Sigmoid colon (tissue), 7 donors: Measurements from ENCODE around the gene LRRC17. TPM values are rescaled to one million over a fixed set of nuclear protein-coding genes. Genes with fewer than 3 reads are reported as not detected.
"Not testable (repeated sequence)": the region's sequence is repeated elsewhere in the genome, so short reads cannot be mapped to it uniquely, and the experiment has no call there.

Experiments used
- DNase-seq: peaks from one replicate; pipeline ENCODE4 v3.0.0-alpha.2; 2019
- H3K27ac ChIP-seq, 4 donors: fragments of 200-600 bp; sonication (generic); one replicate each; pipeline ENCODE4 v1.5.1; 2016 to 2019; ENCODE audit warnings: mild to moderate bottlenecking in 1 of 4
- H3K27me3 ChIP-seq, 3 donors: fragments of 200-600 bp; sonication (generic); one replicate each; pipeline ENCODE4 v1.5.1; 2019; ENCODE audit warnings: mild to moderate bottlenecking in 1 of 3
- H3K36me3 ChIP-seq, 4 donors: fragments of 200-600 bp; sonication (generic); one replicate each; pipeline ENCODE4 v1.5.1; 2016 to 2019
- H3K4me1 ChIP-seq, 4 donors: fragments of 200-600 bp; sonication (generic); one replicate each; pipeline ENCODE4 v1.5.1; 2017 to 2019
- H3K4me3 ChIP-seq, 4 donors: fragments of 200-600 bp; sonication (generic); one replicate each; pipeline ENCODE4 v1.5.1; 2017 to 2019; ENCODE audit warnings: mild to moderate bottlenecking in 2 of 4, moderate library complexity in 1 of 4
- H3K9me3 ChIP-seq, 4 donors: fragments of 200-600 bp in 3 of 4; sonication (generic) in 3 of 4; one replicate each; pipeline versions ENCODE4 v1.5.1 to v1.6.1; 2013 to 2019
- EP300 ChIP-seq, 4 donors: sonication (generic); formaldehyde crosslinking; IDR thresholded peaks; one replicate each; pipeline ENCODE4 v1.6.1; 2017; ENCODE audit warnings: antibody characterized with exemption in 4 of 4
- POLR2A ChIP-seq, 2 donors: fragments of 450-650 bp; IDR thresholded peaks; one replicate each; pipeline ENCODE4 v1.6.1; 2016; ENCODE audit warnings: antibody characterized with exemption in 2 of 2, mild to moderate bottlenecking in 2 of 2, moderate library complexity in 2 of 2
- POLR2AphosphoS5 ChIP-seq, 4 donors: sonication (generic); formaldehyde crosslinking; IDR thresholded peaks; one replicate each; pipeline ENCODE4 v1.6.1; 2017; ENCODE audit warnings: antibody characterized with exemption in 4 of 4
- WGBS, 2 donors: extraction: QIAGEN DNeasy Blood & Tissue Kit; methylation state at CpG; one replicate each; pipeline ENCODE4 v1.1.7; 2013; 5-methylcytosine and 5-hydroxymethylcytosine counted together
- intact Hi-C: fragments of 100-400 bp; cut with DNase I; formaldehyde crosslinking; loops from one replicate; pipeline ENCODE4 v1.15.1; 2023
- polyA plus RNA-seq, 3 donors: library from polyadenylated mRNA; stranded (reverse); fragments of 200-250 nt; gene quantifications; one replicate each; pipeline ENCODE4 v1.2.3, GENCODE V29; 2013
- total RNA-seq, 4 donors: library from RNA; depleted of rRNA; stranded (reverse); fragments of >200 nt; gene quantifications; one replicate each; pipeline ENCODE4 v1.1.0, GENCODE V29; 2016
- TF ChIP-seq, protein P1 (sequence below), 4 experiments: fragments of 450-650 bp in 3 of 4; fragments of 200-600 bp in 1 of 4; IDR thresholded peaks; one replicate each; pipeline ENCODE4 v1.5.1; 2016 to 2019; ENCODE audit warnings: antibody characterized with exemption in 4 of 4, mild to moderate bottlenecking in 3 of 4, moderate library complexity in 2 of 4
- donor health status: healthy with polysubstance abuse.
- donor health status: Bipolar disorder and iron deficiency.
- donor health status: healthy.

LRRC17 gene
- total and polyA plus RNA-seq, 7 donors: 0.41 to 5.5 (median 1.1) TPM; not detected in 1

DNA sequence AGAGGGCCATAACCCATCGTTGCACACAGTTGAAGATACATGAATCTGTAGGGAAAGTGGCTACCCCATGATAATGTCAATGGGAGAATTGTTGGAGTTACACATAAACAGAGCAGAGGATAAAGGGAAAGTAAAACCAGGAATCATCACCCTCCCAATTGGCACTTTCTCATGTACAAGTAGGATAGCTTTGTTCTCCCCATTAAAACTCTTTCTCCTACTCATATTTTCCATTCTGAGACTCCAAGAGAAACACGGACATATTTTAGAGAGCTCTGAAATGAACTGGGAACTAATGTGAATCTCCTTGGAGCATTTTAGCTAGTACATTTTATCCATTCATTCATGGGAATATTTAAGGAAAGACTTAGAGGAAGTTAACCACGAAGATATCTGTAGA is 17.2 kb upstream of the LRRC17 start:
- intact Hi-C loops: no loop called here
- TF ChIP-seq POLR2A (IDR thresholded peaks at IDR 0.05): no peak
- peak in 1 of 4 donors; percentile 27 for TF ChIP-seq POLR2AphosphoS5 (IDR thresholded peaks at IDR 0.05)

DNA sequence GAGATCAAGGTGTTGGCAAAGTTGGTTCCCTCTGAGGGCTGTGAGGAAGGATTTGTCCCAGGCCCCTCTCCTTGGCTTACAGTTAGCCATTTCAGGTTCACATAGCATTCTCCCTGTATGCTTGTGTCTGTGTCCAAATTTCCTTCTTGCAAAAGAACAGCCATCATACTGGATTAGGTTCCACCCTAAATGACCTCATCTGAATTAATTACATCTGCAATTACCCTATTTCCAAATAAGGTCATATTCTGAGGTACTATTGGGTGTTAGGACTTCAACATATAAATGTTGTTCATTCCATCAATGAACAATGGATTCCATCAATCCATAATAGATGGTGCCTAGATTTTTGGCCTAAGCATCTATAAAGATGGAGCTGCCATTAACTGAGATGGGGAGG is 16.2 kb upstream of the LRRC17 start:
- Histone ChIP-seq H3K27ac (peak overlapping the region in 1 of 4 donors; percentile 49), H3K4me3 (no peak overlapping the region), H3K27me3 (no peaks in the 10 kb centered on the region), H3K9me3 (no peaks in the 10 kb centered on the region), H3K36me3 (no peaks in the 10 kb centered on the region), H3K4me1 (peaks cover 0 to 49% (median 30%) of the 10 kb centered on the region in 4 donors)
- intact Hi-C loops: no loop called here
- no peak for DNase-seq
- TF ChIP-seq POLR2A (IDR thresholded peaks at IDR 0.05) (no peak), POLR2AphosphoS5 (IDR thresholded peaks at IDR 0.05) (no peak), EP300 (IDR thresholded peaks at IDR 0.05) (no peak)
- TF ChIP-seq, protein P1, sequence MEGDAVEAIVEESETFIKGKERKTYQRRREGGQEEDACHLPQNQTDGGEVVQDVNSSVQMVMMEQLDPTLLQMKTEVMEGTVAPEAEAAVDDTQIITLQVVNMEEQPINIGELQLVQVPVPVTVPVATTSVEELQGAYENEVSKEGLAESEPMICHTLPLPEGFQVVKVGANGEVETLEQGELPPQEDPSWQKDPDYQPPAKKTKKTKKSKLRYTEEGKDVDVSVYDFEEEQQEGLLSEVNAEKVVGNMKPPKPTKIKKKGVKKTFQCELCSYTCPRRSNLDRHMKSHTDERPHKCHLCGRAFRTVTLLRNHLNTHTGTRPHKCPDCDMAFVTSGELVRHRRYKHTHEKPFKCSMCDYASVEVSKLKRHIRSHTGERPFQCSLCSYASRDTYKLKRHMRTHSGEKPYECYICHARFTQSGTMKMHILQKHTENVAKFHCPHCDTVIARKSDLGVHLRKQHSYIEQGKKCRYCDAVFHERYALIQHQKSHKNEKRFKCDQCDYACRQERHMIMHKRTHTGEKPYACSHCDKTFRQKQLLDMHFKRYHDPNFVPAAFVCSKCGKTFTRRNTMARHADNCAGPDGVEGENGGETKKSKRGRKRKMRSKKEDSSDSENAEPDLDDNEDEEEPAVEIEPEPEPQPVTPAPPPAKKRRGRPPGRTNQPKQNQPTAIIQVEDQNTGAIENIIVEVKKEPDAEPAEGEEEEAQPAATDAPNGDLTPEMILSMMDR (IDR thresholded peaks at IDR 0.05): no peak

More for the DNA sequence above, 17.2 kb upstream of the LRRC17 start:
- H3K27me3 ChIP-seq: no peaks in the 10 kb centered on the region
- 68 to 82% methylated on average over 3 of the region's 3 CpGs for WGBS, 2 donors
- H3K36me3 ChIP-seq: no peaks in the 10 kb centered on the region
- no peaks in the 10 kb centered on the region for H3K9me3 ChIP-seq
- H3K4me3 ChIP-seq: no peak overlapping the region
- no peak for DNase-seq
- peak overlapping the region in 2 of 4 donors; percentile 42 to 49 for H3K27ac ChIP-seq
- peaks cover 0 to 59% (median 39%) of the 10 kb centered on the region in 4 donors for H3K4me1 ChIP-seq

DNA sequence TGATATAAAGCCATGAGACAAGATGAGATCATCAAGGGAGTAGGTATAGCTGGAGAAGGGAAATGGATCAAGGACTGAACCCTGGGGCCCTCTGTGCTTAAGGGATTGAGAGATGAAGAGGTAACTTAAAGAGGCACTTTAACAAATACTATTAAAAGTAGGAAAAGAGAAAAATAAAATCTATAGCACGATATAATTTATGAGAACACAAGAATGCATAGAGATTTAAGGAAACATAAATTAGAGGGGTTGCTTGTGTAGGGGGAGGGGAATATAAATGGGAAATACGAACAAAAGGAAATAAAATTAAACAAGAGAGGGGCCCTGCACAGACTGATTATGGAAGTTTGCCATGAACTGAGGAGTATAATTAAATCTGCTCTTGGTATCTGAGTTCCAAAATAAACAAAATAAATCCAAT is 15.6 kb upstream of the LRRC17 start:
- intact Hi-C loops: no loop called here
- no peak for DNase-seq
- 53 to 57% methylated on average over 2 of the region's 2 CpGs for WGBS, 2 donors

DNA sequence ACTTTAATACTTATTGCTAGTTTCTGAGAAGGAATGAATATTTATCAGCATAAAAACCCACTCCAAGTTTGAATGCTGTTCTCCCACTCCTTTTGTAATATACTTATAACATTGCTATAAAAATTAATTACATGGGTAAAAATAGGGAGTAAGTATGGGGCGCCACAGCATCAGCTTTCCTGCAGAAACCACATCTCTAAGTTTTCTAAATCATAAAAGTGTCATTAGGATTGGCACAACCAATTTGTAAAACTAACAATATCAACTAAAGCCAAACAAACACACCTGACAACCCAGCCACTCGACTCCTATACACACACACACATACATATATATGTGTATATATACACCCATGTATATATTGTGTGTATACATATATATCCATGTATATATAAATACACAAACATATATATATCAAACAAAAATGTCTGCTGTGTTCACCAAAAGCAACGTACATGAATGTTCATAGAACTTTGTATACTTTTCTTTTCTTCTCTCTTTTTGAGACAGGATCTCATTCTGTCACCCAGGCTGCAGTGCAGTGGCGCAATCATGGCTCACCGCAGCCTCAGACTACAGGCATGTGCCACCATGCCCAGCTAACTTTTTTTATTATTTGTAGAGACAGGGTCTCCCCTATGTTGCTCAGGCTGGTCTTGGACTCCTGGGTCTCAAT is 14.8 kb upstream of the LRRC17 start:
- TF ChIP-seq EP300 (IDR thresholded peaks at IDR 0.05) (no peak), POLR2A (IDR thresholded peaks at IDR 0.05) (no peak), POLR2AphosphoS5 (IDR thresholded peaks at IDR 0.05) (no peak)
- TF ChIP-seq, protein P1 (IDR thresholded peaks at IDR 0.05): no peak
- DNase-seq: no peak
- Histone ChIP-seq H3K27ac (no peak overlapping the region), H3K4me3 (no peak overlapping the region), H3K4me1 (peaks cover 0 to 36% (median 25%) of the 10 kb centered on the region in 4 donors), H3K27me3 (no peaks in the 10 kb centered on the region), H3K36me3 (no peaks in the 10 kb centered on the region), H3K9me3 (no peaks in the 10 kb centered on the region)
- WGBS, 2 donors: 87% methylated on average over 5 of the region's 5 CpGs
- intact Hi-C loops: no loop called here

More for the DNA sequence above, 15.6 kb upstream of the LRRC17 start:
- Histone ChIP-seq H3K27me3 (no peaks in the 10 kb centered on the region), H3K9me3 (no peaks in the 10 kb centered on the region), H3K4me3 (no peak overlapping the region), H3K36me3 (no peaks in the 10 kb centered on the region), H3K27ac (no peak overlapping the region), H3K4me1 (peaks cover 0 to 43% (median 25%) of the 10 kb centered on the region in 4 donors)
- TF ChIP-seq, protein P1 (IDR thresholded peaks at IDR 0.05): no peak
- TF ChIP-seq POLR2A (IDR thresholded peaks at IDR 0.05): no peak
- TF ChIP-seq EP300 (IDR thresholded peaks at IDR 0.05): no peak
- TF ChIP-seq POLR2AphosphoS5 (IDR thresholded peaks at IDR 0.05): no peak

DNA sequence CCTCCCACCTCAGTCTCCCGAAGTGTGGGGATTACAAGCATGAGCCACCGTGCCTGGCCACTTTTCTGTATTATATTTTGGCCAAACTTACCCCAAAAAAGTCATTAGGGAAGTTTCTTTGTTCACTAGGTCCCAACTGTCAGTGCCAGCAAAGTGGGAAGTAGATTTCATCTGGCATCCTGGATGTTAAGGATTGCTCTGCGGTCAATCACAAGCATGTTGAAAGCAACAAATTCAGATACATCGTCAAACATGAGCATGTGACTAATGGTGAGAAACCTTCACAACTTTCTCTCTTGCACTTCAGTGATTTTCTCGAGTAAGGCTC is 14.3 kb upstream of the LRRC17 start:
- Histone ChIP-seq H3K36me3 (no peaks in the 10 kb centered on the region), H3K4me3 (no peak overlapping the region), H3K27me3 (no peaks in the 10 kb centered on the region), H3K27ac (no peak overlapping the region), H3K4me1 (peaks cover 0 to 36% (median 25%) of the 10 kb centered on the region in 4 donors), H3K9me3 (no peaks in the 10 kb centered on the region)
- WGBS, 2 donors: 88 to 92% methylated on average over 5 of the region's 5 CpGs
- TF ChIP-seq POLR2A (IDR thresholded peaks at IDR 0.05) (no peak), POLR2AphosphoS5 (IDR thresholded peaks at IDR 0.05) (no peak), EP300 (IDR thresholded peaks at IDR 0.05) (no peak)
- TF ChIP-seq, protein P1 (IDR thresholded peaks at IDR 0.05): no peak
- intact Hi-C loops: no loop called here
- DNase-seq: no peak

DNA sequence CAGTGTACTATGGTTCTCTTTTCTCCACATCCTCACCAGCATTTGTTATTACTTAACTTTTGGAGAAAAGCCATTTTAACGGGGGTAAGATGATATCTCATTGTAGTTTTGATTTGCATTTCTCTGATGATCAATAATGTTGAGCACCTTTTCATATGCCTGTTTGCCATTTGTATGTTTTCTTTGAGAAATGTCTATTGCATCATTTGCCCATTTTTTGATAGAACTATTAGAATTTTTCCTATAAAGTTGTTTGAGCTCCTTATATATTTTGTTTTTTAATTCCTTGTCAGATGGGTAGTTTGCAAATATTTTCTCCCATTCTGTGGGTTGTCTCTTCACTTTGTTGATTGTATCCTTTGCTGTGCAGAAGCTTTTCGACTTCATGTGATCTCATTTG is 10.7 kb upstream of the LRRC17 start:
- H3K27ac ChIP-seq, intact Hi-C loops, H3K4me3 ChIP-seq, DNase-seq, H3K9me3 ChIP-seq, H3K36me3 ChIP-seq, H3K27me3 ChIP-seq: not testable (repeated sequence)
- 88 to 89% methylated on average over 2 of the region's 2 CpGs for WGBS, 2 donors
- peaks cover 0 to 14% (median 11%) of the 10 kb centered on the region in 4 donors for H3K4me1 ChIP-seq

DNA sequence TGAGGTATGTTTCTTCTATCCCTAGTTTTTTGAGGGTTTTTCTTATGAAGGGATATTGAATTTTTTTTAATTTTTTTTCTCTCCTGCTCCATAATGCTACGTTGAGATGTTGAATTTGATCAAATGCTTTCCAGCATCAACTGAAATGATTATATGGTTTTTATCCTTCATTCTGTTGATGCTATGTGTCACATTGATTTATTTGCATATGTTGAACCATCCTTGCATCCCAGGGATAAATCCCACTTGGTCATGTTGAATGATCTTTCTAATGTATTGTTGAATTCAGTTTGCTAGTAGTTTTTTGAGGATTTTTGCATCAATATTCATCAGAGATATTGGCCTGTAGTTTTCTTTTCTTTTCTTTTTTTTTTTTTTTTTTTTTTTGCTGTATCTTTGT is 9.2 kb upstream of the LRRC17 start:
- H3K4me1 ChIP-seq, H3K9me3 ChIP-seq, DNase-seq, H3K27me3 ChIP-seq, H3K4me3 ChIP-seq, H3K36me3 ChIP-seq, intact Hi-C loops, H3K27ac ChIP-seq: not testable (repeated sequence)
- 88 to 91% methylated on average over 1 of the region's 1 CpG for WGBS, 2 donors
